Measurements from ENCODE around the gene C12orf75.

DNA sequence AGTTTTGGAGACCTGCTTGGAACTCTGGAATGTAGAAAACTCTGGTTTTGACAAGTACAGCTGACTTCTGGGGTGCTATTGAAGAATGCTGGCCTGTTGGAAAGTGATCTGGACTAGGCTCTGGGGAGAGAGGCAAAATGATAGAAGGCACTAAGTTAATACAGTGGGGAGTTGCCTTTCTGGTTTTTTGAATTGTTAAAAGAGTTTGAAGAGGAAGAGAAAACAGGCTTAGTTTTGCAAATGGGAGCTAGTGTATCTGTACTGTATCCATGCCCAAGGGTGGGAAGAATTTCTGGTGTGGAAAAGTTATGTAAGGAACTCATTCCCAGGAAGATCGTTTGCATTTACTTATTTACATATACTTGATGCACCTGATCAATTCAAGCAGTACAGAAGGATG is 43.8 kb downstream of the C12orf75 start:
- TF ChIP-seq, protein P1, sequence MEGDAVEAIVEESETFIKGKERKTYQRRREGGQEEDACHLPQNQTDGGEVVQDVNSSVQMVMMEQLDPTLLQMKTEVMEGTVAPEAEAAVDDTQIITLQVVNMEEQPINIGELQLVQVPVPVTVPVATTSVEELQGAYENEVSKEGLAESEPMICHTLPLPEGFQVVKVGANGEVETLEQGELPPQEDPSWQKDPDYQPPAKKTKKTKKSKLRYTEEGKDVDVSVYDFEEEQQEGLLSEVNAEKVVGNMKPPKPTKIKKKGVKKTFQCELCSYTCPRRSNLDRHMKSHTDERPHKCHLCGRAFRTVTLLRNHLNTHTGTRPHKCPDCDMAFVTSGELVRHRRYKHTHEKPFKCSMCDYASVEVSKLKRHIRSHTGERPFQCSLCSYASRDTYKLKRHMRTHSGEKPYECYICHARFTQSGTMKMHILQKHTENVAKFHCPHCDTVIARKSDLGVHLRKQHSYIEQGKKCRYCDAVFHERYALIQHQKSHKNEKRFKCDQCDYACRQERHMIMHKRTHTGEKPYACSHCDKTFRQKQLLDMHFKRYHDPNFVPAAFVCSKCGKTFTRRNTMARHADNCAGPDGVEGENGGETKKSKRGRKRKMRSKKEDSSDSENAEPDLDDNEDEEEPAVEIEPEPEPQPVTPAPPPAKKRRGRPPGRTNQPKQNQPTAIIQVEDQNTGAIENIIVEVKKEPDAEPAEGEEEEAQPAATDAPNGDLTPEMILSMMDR (IDR thresholded peaks at IDR 0.05): no peak
- no peak for TF ChIP-seq POLR2A (IDR thresholded peaks at IDR 0.05)

All from Peyer's patch (tissue), 4 donors.